HCT116 (cell line): ENCODE results near the gene RPL36A. TPM values are rescaled to one million over a fixed set of nuclear protein-coding genes. Genes with fewer than 3 reads are reported as not detected.

Experiments used
- ATAC-seq: fragments of 200-7000 bp; cut with Tn5 transposase; 2 replicates; pipeline ENCODE4 v1.9.1; 2020; ENCODE audit warnings: mild to moderate bottlenecking, moderate library complexity
- BruUV-seq: library from RNA; stranded (reverse); fragments of 400-500 nt; replicated peaks from 2 replicates; lab custom pipeline; 2021; lab: Mats Ljungman, UMichigan
- CTCF ChIA-PET: fragments of 300-600 bp; sonication (Branson Sonifier 250); formaldehyde crosslinking; loops from one replicate; lab custom pipeline; 2021; ENCODE audit warnings: antibody characterized with exemption; lab: Charles Lee
- POLR2A ChIA-PET: fragments of 300-600, 350-600 bp; sonication (Branson Sonifier 250); formaldehyde crosslinking; loops from one replicate; lab custom pipeline; 2021; ENCODE audit warnings: antibody characterized with exemption; lab: Charles Lee
- RAD21 ChIA-PET, 2 experiments: fragments of 300-600 bp; sonication (Branson Sonifier 250); formaldehyde crosslinking; loops; one replicate each; lab custom pipeline; 2023; ENCODE audit warnings: low total read pairs in 2 of 2; ENCODE audit not compliant: uncharacterized antibody in 2 of 2, unreplicated experiment in 2 of 2, low non-redundant PET in 1 of 2; lab: Charles Lee
- DNase-seq: peaks from one replicate; pipeline ENCODE4 v3.0.0-alpha.2; 2010; ENCODE audit warnings: low read depth, low spot score
- H2AFZ ChIP-seq: fragments of 200-600 bp; shearing (Covaris generic), sonication (generic); 2 replicates; pipeline ENCODE4 v1.6.1; 2017; ENCODE audit warnings: low read depth, mixed run types, mixed read lengths, antibody characterized with exemption, low read length; ENCODE audit not compliant: poor library complexity, severe bottlenecking
- H3K27ac ChIP-seq: 2 replicates; pipeline ENCODE4 v1.5.1; 2012; ENCODE audit warnings: low read depth, low read length
- H3K27me3 ChIP-seq: fragments of 200-600 bp; sonication (generic); 2 replicates; pipeline ENCODE4 v1.6.1; 2016; ENCODE audit warnings: mixed run types, low read length, mixed read lengths; ENCODE audit not compliant: insufficient read depth
- H3K36me3 ChIP-seq, 2 experiments: fragments of 200-500 bp in 1 of 2; fragments of 200-600 bp in 1 of 2; sonication (Bioruptor generic) in 1 of 2; sonication (generic) in 1 of 2; 2 replicates each; pipeline versions ENCODE4 v1.5.1 to v1.6.1; 2014 to 2016; ENCODE audit warnings: low read length in 2 of 2, inconsistent platforms in 1 of 2, mixed read lengths in 1 of 2, mixed run types in 1 of 2; ENCODE audit not compliant: insufficient read depth in 2 of 2, control insufficient read depth in 1 of 2
- H3K4me1 ChIP-seq, 2 experiments: fragments of 200-600 bp in 1 of 2; sonication (generic) in 1 of 2; 2 replicates each; pipeline versions ENCODE4 v1.5.1 to v1.6.1; 2012 to 2017; ENCODE audit warnings: low read length in 2 of 2, inconsistent platforms in 1 of 2, mild to moderate bottlenecking in 1 of 2, mixed read lengths in 1 of 2, mixed run types in 1 of 2, moderate library complexity in 1 of 2; ENCODE audit not compliant: insufficient read depth in 2 of 2, control insufficient read depth in 1 of 2
- H3K4me2 ChIP-seq: fragments of 200-600 bp; sonication (generic); 2 replicates; pipeline ENCODE4 v1.6.1; 2017; ENCODE audit warnings: mixed run types, low read length, mixed read lengths
- H3K4me3 ChIP-seq, 2 experiments: fragments of 200-600 bp in 1 of 2; sonication (generic) in 1 of 2; replicated peaks in 1 of 2; 2 replicates each; pipeline ENCODE4 v1.5.1; 2011 to 2016; ENCODE audit warnings: low read length in 2 of 2, control low read depth in 1 of 2, low read depth in 1 of 2, mild to moderate bottlenecking in 1 of 2, mixed read lengths in 1 of 2, mixed run types in 1 of 2
- H3K79me2 ChIP-seq: fragments of 200-600 bp; sonication (generic); 2 replicates; pipeline ENCODE4 v1.6.1; 2017; ENCODE audit warnings: mild to moderate bottlenecking, mixed run types, low read length, moderate library complexity, mixed read lengths; ENCODE audit not compliant: insufficient read depth
- H3K9ac ChIP-seq: fragments of 200-600 bp; sonication (generic); 2 replicates; pipeline ENCODE4 v1.6.1; 2016; ENCODE audit warnings: low read length, mixed read lengths
- H3K9me2 ChIP-seq: fragments of 200-600 bp; sonication (generic), shearing (Covaris generic); 2 replicates; pipeline ENCODE4 v1.6.1; 2017; ENCODE audit warnings: mixed run types, mild to moderate bottlenecking, moderate library complexity; ENCODE audit not compliant: insufficient read depth
- H3K9me3 ChIP-seq, 2 experiments: fragments of 200-500 bp in 1 of 2; fragments of 200-600 bp in 1 of 2; sonication (Bioruptor generic) in 1 of 2; sonication (generic) in 1 of 2; 2 replicates each; pipeline ENCODE4 v1.6.1; 2014 to 2017; ENCODE audit warnings: low read length in 2 of 2, mixed read lengths in 2 of 2, inconsistent platforms in 1 of 2, low read depth in 1 of 2, mild to moderate bottlenecking in 1 of 2, mixed run types in 1 of 2, moderate library complexity in 1 of 2; ENCODE audit not compliant: control insufficient read depth in 1 of 2, insufficient read depth in 1 of 2
- H4K20me1 ChIP-seq: fragments of 200-600 bp; sonication (generic), shearing (Covaris generic); 2 replicates; pipeline ENCODE4 v1.6.1; 2017; ENCODE audit warnings: mixed run types, mild to moderate bottlenecking, moderate library complexity; ENCODE audit not compliant: insufficient read depth
- ATF3 ChIP-seq: IDR thresholded peaks from 2 replicates; pipeline ENCODE4 v1.6.1; 2012
- CBX3 ChIP-seq: IDR thresholded peaks from 2 replicates; pipeline ENCODE4 v1.6.1; 2012; ENCODE audit warnings: low read depth
- EGR1 ChIP-seq: IDR thresholded peaks from 2 replicates; pipeline ENCODE4 v1.6.1; 2012; ENCODE audit warnings: low read depth
- EZH2 ChIP-seq: fragments of 200-600 bp; sonication (generic); IDR thresholded peaks from 2 replicates; pipeline ENCODE4 v1.6.1; 2017; ENCODE audit warnings: antibody characterized with exemption, mixed run types
- EZH2phosphoT487 ChIP-seq: fragments of 200-600 bp; IDR thresholded peaks from 2 replicates; pipeline ENCODE4 v1.6.1; 2018; ENCODE audit warnings: antibody characterized with exemption, borderline replicate concordance
- FOSL1 ChIP-seq: IDR thresholded peaks from 2 replicates; pipeline ENCODE4 v1.6.1; 2012; ENCODE audit warnings: low read depth
- JUND ChIP-seq: IDR thresholded peaks from 2 replicates; pipeline ENCODE4 v1.6.1; 2012
- MAX ChIP-seq: IDR thresholded peaks from 2 replicates; pipeline ENCODE4 v1.6.1; 2012
- POLR2A ChIP-seq: IDR thresholded peaks from 2 replicates; pipeline ENCODE4 v1.7.0; 2011; ENCODE audit warnings: borderline replicate concordance; ENCODE audit not compliant: insufficient read depth, insufficient read length; ENCODE audit errors: extremely low read depth
- POLR2AphosphoS5 ChIP-seq: IDR thresholded peaks from 2 replicates; pipeline ENCODE4 v1.6.1; 2011; ENCODE audit warnings: mild to moderate bottlenecking, low read depth, low read length, moderate library complexity
- RAD21 ChIP-seq: IDR thresholded peaks from 2 replicates; pipeline ENCODE4 v1.6.1; 2012; ENCODE audit warnings: low read depth, mild to moderate bottlenecking
- REST ChIP-seq: IDR thresholded peaks from 2 replicates; pipeline ENCODE4 v1.6.1; 2012; ENCODE audit warnings: low read depth
- SP1 ChIP-seq: IDR thresholded peaks from 2 replicates; pipeline ENCODE4 v1.6.1; 2012; ENCODE audit warnings: low read depth
- YY1 ChIP-seq: IDR thresholded peaks from 2 replicates; pipeline ENCODE4 v1.6.1; 2011; ENCODE audit warnings: low read length, low read depth, moderate library complexity, mild to moderate bottlenecking; ENCODE audit not compliant: insufficient replicate concordance; ENCODE audit errors: extremely low read depth
- ZBTB33 ChIP-seq: IDR thresholded peaks from 2 replicates; pipeline ENCODE4 v1.6.1; 2011; ENCODE audit warnings: mild to moderate bottlenecking, low read length, moderate library complexity; ENCODE audit not compliant: insufficient replicate concordance; ENCODE audit errors: extremely low read depth
- ZFX ChIP-seq: fragments of 450-650 bp; IDR thresholded peaks from 2 replicates; pipeline ENCODE4 v1.6.1; 2017
- ZNF274 ChIP-seq: fragments of 200-500 bp; sonication (Bioruptor generic); IDR thresholded peaks from 2 replicates; pipeline ENCODE4 v1.6.1; 2014; ENCODE audit warnings: mild to moderate bottlenecking, low read depth, low read length, inconsistent platforms
- intact Hi-C: fragments of 100-400 bp; cut with micrococcal nuclease; formaldehyde crosslinking; loops from 2 replicates; pipeline ENCODE4 v1.10.0; 2022
- total RNA-seq: library from RNA; stranded (reverse); gene quantifications from one replicate; pipeline ENCODE4 v1.2.1, GENCODE V29; 2021; ENCODE audit not compliant: unreplicated experiment

RPL36A gene
- total RNA-seq, 1 experiment from 2014 or later, result 360 TPM

- H3K9me3 ChIP-seq, result no peaks in the 10 kb centered on the region
- BruUV-seq, result no TSS peak
- no peaks in the 10 kb centered on the region for H4K20me1 ChIP-seq
- H3K27ac ChIP-seq, result no peak overlapping the region
- H3K4me2 ChIP-seq, result no peak overlapping the region
- no peaks in the 10 kb centered on the region for H3K4me1 ChIP-seq
- H3K4me3 ChIP-seq, result no peak overlapping the region
- intact Hi-C loops, result loop anchor here (5.0 kb wide), 1 partner anchor 179 kb away; no protein-coding TSS in a partner anchor
- no peaks in the 10 kb centered on the region for H3K9me2 ChIP-seq
- TF ChIP-seq EZH2 (no peak), SP1 (no peak), YY1 (no peak), EGR1 (no peak), FOSL1 (no peak), POLR2AphosphoS5 (no peak), POLR2A (no peak), RAD21 (no peak), EZH2phosphoT487 (no peak), ZBTB33 (no peak), ZNF274 (no peak), JUND (no peak), REST (no peak), ATF3 (no peak), CBX3 (no peak), MAX (no peak), ZFX (no peak)
- peaks cover 8% of the 10 kb centered on the region; the same call in 1 of the 2 replicates for H3K79me2 ChIP-seq
- RAD21 ChIA-PET, result no interaction called here
- no peaks in the 10 kb centered on the region for H3K27me3 ChIP-seq
- CTCF ChIA-PET, result interaction anchor here (1.1 kb wide), 1 partner anchor 340 kb away, joined by 3 read pairs; no protein-coding TSS in a partner anchor
- DNase-seq (no peak), ATAC-seq (no peak)
- peaks cover 0 to 2% of the 10 kb centered on the region in 2 experiments; a peak in 1 of 4 replicates for H3K36me3 ChIP-seq
- H2AFZ ChIP-seq, result no peak overlapping the region
- no peak overlapping the region for H3K9ac ChIP-seq
- POLR2A ChIA-PET, result no interaction called here
These were observed 27.4 kb downstream of the RPL36A start for GRCh38 chrX:101417981-101418841.
